ENCODE measurements around the gene PAM16. TPM values are rescaled to one million over a fixed set of nuclear protein-coding genes. Genes with fewer than 3 reads are reported as not detected.

The PAM16 gene
- total RNA-seq, 1 experiment from 2014 or later: 80.4 TPM

DNA sequence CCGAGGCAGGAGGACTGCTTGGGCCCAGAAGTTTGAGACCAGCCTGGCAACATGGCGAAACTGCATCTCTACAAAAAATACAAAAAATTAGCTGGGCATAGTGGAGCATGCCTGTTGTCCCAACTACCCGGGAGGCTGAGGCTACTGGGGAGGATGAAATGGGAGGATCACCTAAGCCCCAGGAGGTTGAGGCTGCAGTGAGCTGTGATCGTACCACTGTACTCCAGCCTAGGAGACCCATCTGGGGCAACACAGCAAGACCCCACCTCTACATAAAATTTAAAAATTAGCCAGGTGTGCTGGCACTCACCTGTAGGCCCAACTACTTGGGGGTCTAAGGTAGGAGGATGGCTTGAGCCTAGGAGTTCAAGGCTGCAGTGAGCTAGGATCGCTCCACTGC is 1.8 kb downstream of the PAM16 start:
- Histone ChIP-seq H4K8ac (replicated peaks; ENCODE audit: insufficient read length, low read depth, low read length) (no peak overlapping the region), H2BK20ac (ENCODE audit: low read depth, low read length, poor library complexity, severe bottlenecking) (no peak overlapping the region), H3K23me2 (ENCODE audit: insufficient read length, low read depth, low read length, poor library complexity, severe bottlenecking) (no peaks in the 10 kb centered on the region), H3K79me2 (ENCODE audit: insufficient read depth, low read length) (peaks cover 14% of the 10 kb centered on the region; the same call in 1 of the 2 replicates), H3K56ac (ENCODE audit: insufficient read length, low read depth, low read length) (no peak overlapping the region), H4K20me1 (ENCODE audit: control insufficient read depth, insufficient read depth, insufficient read length) (no peaks in the 10 kb centered on the region), H2BK5ac (ENCODE audit: insufficient read length, low read length) (no peak overlapping the region), H4K91ac (ENCODE audit: insufficient read length, low read depth, low read length) (no peak overlapping the region), H3K4me1 (ENCODE audit: insufficient read depth, low read length) (no peaks in the 10 kb centered on the region), H2AFZ (ENCODE audit: low read length) (no peak overlapping the region), H2BK12ac (ENCODE audit: insufficient read length, low read depth, low read length) (no peak overlapping the region), H3K9ac (ENCODE audit: extremely low read depth, insufficient read length, low read length) (no peak overlapping the region), H3K27me3 (ENCODE audit: insufficient read depth, low read length) (no peaks in the 10 kb centered on the region), H3K18ac (ENCODE audit: insufficient read length, low read depth, low read length) (no peak overlapping the region), H4K5ac (ENCODE audit: insufficient read length, low read depth, low read length) (no peak overlapping the region), H3K4ac (ENCODE audit: low read depth, low read length) (no peak overlapping the region), H3K9me3 (ENCODE audit: control insufficient read depth, low read depth, low read length) (no peaks in the 10 kb centered on the region), H3K4me2 (ENCODE audit: insufficient read depth, insufficient read length, low read length) (no peak overlapping the region), H2AK5ac (ENCODE audit: insufficient read length, low read length) (no peak overlapping the region), H2BK15ac (ENCODE audit: low read depth, low read length) (no peak overlapping the region), H3K79me1 (ENCODE audit: insufficient read depth, low read depth, low read length, poor library complexity, severe bottlenecking) (peaks cover 7% of the 10 kb centered on the region), H3K27ac (ENCODE audit: insufficient read length, low read depth, low read length) (no peak overlapping the region), H3K23ac (ENCODE audit: insufficient read length, low read depth, low read length) (no peak overlapping the region), H3T11ph (ENCODE audit: low read length) (no peak overlapping the region), H3K14ac (ENCODE audit: insufficient read depth, low read length) (no peak overlapping the region), H2BK120ac (ENCODE audit: low read depth, low read length, poor library complexity, severe bottlenecking) (no peak overlapping the region)
- no peaks in the 10 kb centered on the region; the same call in none of the 2 replicates for H3K27me3 Mint-ChIP-seq (ENCODE audit: low read depth)
- peaks cover 20 to 27% (median 23%) of the 10 kb centered on the region in 3 experiments for H3K36me3 Mint-ChIP-seq (ENCODE audit: insufficient read depth in 1 of 3, low read depth in 3 of 3)
- TF ChIP-seq, protein P1, sequence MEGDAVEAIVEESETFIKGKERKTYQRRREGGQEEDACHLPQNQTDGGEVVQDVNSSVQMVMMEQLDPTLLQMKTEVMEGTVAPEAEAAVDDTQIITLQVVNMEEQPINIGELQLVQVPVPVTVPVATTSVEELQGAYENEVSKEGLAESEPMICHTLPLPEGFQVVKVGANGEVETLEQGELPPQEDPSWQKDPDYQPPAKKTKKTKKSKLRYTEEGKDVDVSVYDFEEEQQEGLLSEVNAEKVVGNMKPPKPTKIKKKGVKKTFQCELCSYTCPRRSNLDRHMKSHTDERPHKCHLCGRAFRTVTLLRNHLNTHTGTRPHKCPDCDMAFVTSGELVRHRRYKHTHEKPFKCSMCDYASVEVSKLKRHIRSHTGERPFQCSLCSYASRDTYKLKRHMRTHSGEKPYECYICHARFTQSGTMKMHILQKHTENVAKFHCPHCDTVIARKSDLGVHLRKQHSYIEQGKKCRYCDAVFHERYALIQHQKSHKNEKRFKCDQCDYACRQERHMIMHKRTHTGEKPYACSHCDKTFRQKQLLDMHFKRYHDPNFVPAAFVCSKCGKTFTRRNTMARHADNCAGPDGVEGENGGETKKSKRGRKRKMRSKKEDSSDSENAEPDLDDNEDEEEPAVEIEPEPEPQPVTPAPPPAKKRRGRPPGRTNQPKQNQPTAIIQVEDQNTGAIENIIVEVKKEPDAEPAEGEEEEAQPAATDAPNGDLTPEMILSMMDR (conservative IDR thresholded peaks at IDR 0.05): no peak
- peaks cover 9 to 11% of the 10 kb centered on the region in 2 experiments for H3K9me3 Mint-ChIP-seq
- H3K4me1 Mint-ChIP-seq: peaks cover 6% of the 10 kb centered on the region in 2 experiments
- no peak overlapping the region; a peak in 1 of 5 replicates for H3K4me3 Mint-ChIP-seq
- DNase-seq: no peak
- no CpG with 5 or more reads among the region's 5 CpGs for whole genome bisulfite sequencing (ENCODE audit: extremely low coverage, insufficient read length, low lambda C conversion rate)
- H3K27ac Mint-ChIP-seq: no peak overlapping the region
